Measurements from ENCODE around the gene P2RY2. TPM values are rescaled to one million over a fixed set of nuclear protein-coding genes. Genes with fewer than 3 reads are reported as not detected.

The P2RY2 gene
- total and polyA plus RNA-seq, 10 of the 15 experiments (the other 5 are each of a cell fraction or from before 2014, with no cell fraction given) = 0.03 to 0.23 (median 0.17) TPM; not detected in 7

GRCh38 chr11:73176874-73177155, 41.3 kb upstream of the P2RY2 start:
- SMC1A ChIA-PET (ENCODE audit: uncharacterized antibody, unreplicated experiment) = interaction anchor here (0.7 to 26.8 kb wide), 29 partner anchors 9 to 492 kb away, joined by 3 to 926 read pairs (median 5); partner anchors contain the start of genes FCHSD2 and STARD10
- Histone ChIP-seq H3K36me3 (ENCODE audit: control insufficient read depth in 2 of 2, insufficient read depth in 2 of 2, low read length in 1 of 2) (no peaks in the 10 kb centered on the region), H3K4me1 (ENCODE audit: control insufficient read depth, insufficient read depth, low read length) (peaks cover 45% of the 10 kb centered on the region), H4K20me1 (ENCODE audit: control insufficient read depth, insufficient read depth) (no peaks in the 10 kb centered on the region), H3K9me3 (replicated peaks; ENCODE audit: control insufficient read depth, insufficient read depth, low read length) (no peaks in the 10 kb centered on the region), H3K27me3 (replicated peaks in 1 of 2; ENCODE audit: control insufficient read depth in 2 of 2, insufficient read depth in 2 of 2, low read length in 1 of 2) (no peaks in the 10 kb centered on the region), H2AFZ (ENCODE audit: control insufficient read depth, low read depth, low read length) (no peak overlapping the region), H3K9ac (ENCODE audit: control insufficient read depth, insufficient read depth, low read length) (no peak overlapping the region), H3K4me2 (ENCODE audit: control insufficient read depth, insufficient read depth) (no peak overlapping the region), H3K27ac (ENCODE audit: control insufficient read depth, insufficient read depth) (no peak overlapping the region), H3K4me3 (no peak overlapping the region), H3K79me2 (ENCODE audit: control insufficient read depth, insufficient read depth, low read length) (peaks cover 3% of the 10 kb centered on the region; the same call in 1 of the 2 replicates)
- BruUV-seq (replicated peaks) = no TSS peak
- FAIRE-seq (no peak), DNase-seq (ENCODE audit: low read depth, low spot score) (no peak), ATAC-seq (no peak)
- WGBS (ENCODE audit: insufficient coverage, insufficient replicate concordance, low lambda C conversion rate, missing lambda C conversion rate) = 57% methylated on average over 1 of the region's 1 CpG
- CTCF ChIA-PET = interaction anchor here (0.5 to 7.2 kb wide), 36 partner anchors 9 to 493 kb away, joined by 3 to 128 read pairs (median 12); partner anchors contain the start of genes FCHSD2 and STARD10
- in situ Hi-C loops (cut with MboI) = loop anchor here (5.0 to 25.0 kb wide), 3 partner anchors 250 to 452 kb away; no protein-coding TSS in a partner anchor
- POLR2A ChIA-PET = interaction anchor here (0.7 to 2.8 kb wide), 10 partner anchors 12 to 349 kb away, joined by 3 to 13 read pairs (median 7); partner anchors contain the start of gene FCHSD2
- RAD21 ChIA-PET (ENCODE audit: unreplicated experiment) = interaction anchor here (0.8 to 7.4 kb wide), 29 partner anchors 10 to 590 kb away, joined by 3 to 120 read pairs (median 8); partner anchors contain the start of genes FCHSD2 and STARD10
- intact Hi-C loops (cut with micrococcal nuclease; ENCODE audit: unreplicated experiment) = loop anchor here (5.0 kb wide), 1 partner anchor 450 kb away; no protein-coding TSS in a partner anchor
- no peak for TF ChIP-seq STAT3 (IDR thresholded peaks at IDR 0.05; ENCODE audit: low read depth, low read length)
- TF ChIP-seq NR2F1 (conservative IDR thresholded peaks at IDR 0.05) = no peak
- TF ChIP-seq USF1 (IDR thresholded peaks at IDR 0.05; ENCODE audit: borderline replicate concordance, extremely low read length, insufficient read depth, low read depth, low read length) = no peak
- TF ChIP-seq HDAC6 (IDR thresholded peaks at IDR 0.05; ENCODE audit: unreplicated experiment) = no peak
- TF ChIP-seq PBX3 (IDR thresholded peaks at IDR 0.05; ENCODE audit: insufficient replicate concordance, low read depth, low read length) = no peak
- TF ChIP-seq, protein P1, sequence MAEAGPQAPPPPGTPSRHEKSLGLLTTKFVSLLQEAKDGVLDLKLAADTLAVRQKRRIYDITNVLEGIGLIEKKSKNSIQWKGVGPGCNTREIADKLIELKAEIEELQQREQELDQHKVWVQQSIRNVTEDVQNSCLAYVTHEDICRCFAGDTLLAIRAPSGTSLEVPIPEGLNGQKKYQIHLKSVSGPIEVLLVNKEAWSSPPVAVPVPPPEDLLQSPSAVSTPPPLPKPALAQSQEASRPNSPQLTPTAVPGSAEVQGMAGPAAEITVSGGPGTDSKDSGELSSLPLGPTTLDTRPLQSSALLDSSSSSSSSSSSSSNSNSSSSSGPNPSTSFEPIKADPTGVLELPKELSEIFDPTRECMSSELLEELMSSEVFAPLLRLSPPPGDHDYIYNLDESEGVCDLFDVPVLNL (IDR thresholded peaks at IDR 0.05; ENCODE audit: low read depth, low read length) = no peak
- TF ChIP-seq CHD4 (IDR thresholded peaks at IDR 0.05) = no peak
- no peak for TF ChIP-seq ZBTB11 (CRISPR knock-in tag; IDR thresholded peaks at IDR 0.05)
- no peak for TF ChIP-seq ELK1 (IDR thresholded peaks at IDR 0.05; ENCODE audit: low read depth, low read length)
- no peak for TF ChIP-seq SIN3A (IDR thresholded peaks at IDR 0.05; ENCODE audit: low read depth, low read length)
- TF ChIP-seq, protein P2, sequence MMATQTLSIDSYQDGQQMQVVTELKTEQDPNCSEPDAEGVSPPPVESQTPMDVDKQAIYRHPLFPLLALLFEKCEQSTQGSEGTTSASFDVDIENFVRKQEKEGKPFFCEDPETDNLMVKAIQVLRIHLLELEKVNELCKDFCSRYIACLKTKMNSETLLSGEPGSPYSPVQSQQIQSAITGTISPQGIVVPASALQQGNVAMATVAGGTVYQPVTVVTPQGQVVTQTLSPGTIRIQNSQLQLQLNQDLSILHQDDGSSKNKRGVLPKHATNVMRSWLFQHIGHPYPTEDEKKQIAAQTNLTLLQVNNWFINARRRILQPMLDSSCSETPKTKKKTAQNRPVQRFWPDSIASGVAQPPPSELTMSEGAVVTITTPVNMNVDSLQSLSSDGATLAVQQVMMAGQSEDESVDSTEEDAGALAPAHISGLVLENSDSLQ (IDR thresholded peaks at IDR 0.05) = no peak

Data from GM12878 (cell line).